GM12878 (cell line): ENCODE results near the gene DCLRE1B. TPM values are rescaled to one million over a fixed set of nuclear protein-coding genes. Genes with fewer than 3 reads are reported as not detected.

ENCODE experiments used
- ATF2 ChIP-seq: IDR thresholded peaks from 2 replicates; pipeline ENCODE4 v1.6.1; 2012; ENCODE audit warnings: low read length, inconsistent platforms
- E2F4 ChIP-seq: IDR thresholded peaks from 2 replicates; pipeline ENCODE4 v1.6.1; 2012; ENCODE audit warnings: low read depth, low read length, improper control_type of control experiment
- EGR1 ChIP-seq, 2 experiments: IDR thresholded peaks; 1 replicate in 1 of 2; 2 replicates in 1 of 2; pipeline ENCODE4 v1.6.1; 2011 to 2012; ENCODE audit warnings: low read depth in 2 of 2, low read length in 2 of 2, borderline replicate concordance in 1 of 2, mild to moderate bottlenecking in 1 of 2, moderate library complexity in 1 of 2
- ELK1 ChIP-seq: IDR thresholded peaks from 2 replicates; pipeline ENCODE4 v1.6.1; 2012; ENCODE audit warnings: low read depth, low read length, improper control_type of control experiment
- HCFC1 ChIP-seq: fragments of 150-350 bp; IDR thresholded peaks from 2 replicates; pipeline ENCODE4 v1.6.1; 2014; ENCODE audit warnings: low read length
- HSF1 ChIP-seq: fragments of 150-350 bp; IDR thresholded peaks from 2 replicates; pipeline ENCODE4 v1.6.1; 2014; ENCODE audit warnings: mild to moderate bottlenecking, low read depth, low read length
- PRDM15 ChIP-seq: fragments of 450-650 bp; formaldehyde crosslinking; IDR thresholded peaks from 2 replicates; pipeline ENCODE4 v1.4.0; 2020; ENCODE audit warnings: mild to moderate bottlenecking, moderate library complexity
- RAD21 ChIP-seq: IDR thresholded peaks from 2 replicates; pipeline ENCODE4 v1.6.1; 2011; ENCODE audit warnings: mild to moderate bottlenecking, low read depth, low read length, moderate library complexity; ENCODE audit not compliant: insufficient read depth
- RAD51 ChIP-seq: fragments of 450-650 bp; IDR thresholded peaks from 2 replicates; pipeline ENCODE4 v1.6.1; 2016; ENCODE audit warnings: moderate library complexity, mild to moderate bottlenecking, inconsistent platforms
- SIN3A ChIP-seq: IDR thresholded peaks from 2 replicates; pipeline ENCODE4 v1.6.1; 2012; ENCODE audit warnings: low read depth, low read length, improper control_type of control experiment
- SPI1 ChIP-seq: IDR thresholded peaks from 2 replicates; pipeline ENCODE4 v1.6.1; 2011; ENCODE audit warnings: low read depth, mild to moderate bottlenecking, low read length, moderate library complexity, borderline replicate concordance; ENCODE audit not compliant: insufficient read depth
- STAT1 ChIP-seq: fragments of 450-650 bp; conservative IDR thresholded peaks from 2 replicates; pipeline ENCODE4 v1.6.1; 2014; ENCODE audit warnings: antibody characterized with exemption, mild to moderate bottlenecking
- WRNIP1 ChIP-seq: IDR thresholded peaks from 2 replicates; pipeline ENCODE4 v1.6.1; 2011; ENCODE audit warnings: low read depth, low read length, improper control_type of control experiment, borderline replicate concordance
- ZNF217 ChIP-seq: fragments of 450-650 bp; IDR thresholded peaks from 2 replicates; pipeline ENCODE4 v1.6.1; 2017; ENCODE audit warnings: antibody characterized with exemption, mild to moderate bottlenecking
- ZZZ3 ChIP-seq: IDR thresholded peaks from 2 replicates; pipeline ENCODE4 v1.6.1; 2011; ENCODE audit warnings: low read depth; ENCODE audit not compliant: control insufficient read depth, insufficient read length
- polyA plus RNA-seq, 11 experiments: library from polyadenylated mRNA; depleted of rRNA in 4 of 11; unstranded in 6 of 11; stranded (reverse) in 5 of 11; fragments of >200 nt; fragmentation: Nextera tagmentation in 4 of 11; fragmentation: Illumina TruSeq in 1 of 11; extraction: Ambion mirVana in 4 of 11; extraction: Trizol in 1 of 11; gene quantifications; 1 replicate in 1 of 11; 2 replicates in 10 of 11; pipeline versions ENCODE4 v1.2.1 to v1.2.3, GENCODE V29; 2011 to 2016; ENCODE audit warnings: inconsistent platforms in 2 of 11, missing spikeins in 2 of 11, low read depth in 1 of 11
- total RNA-seq, 4 experiments: library from RNA; depleted of rRNA in 3 of 4; stranded (reverse); fragments of >200 nt in 3 of 4; fragmentation: Illumina TruSeq in 1 of 4; extraction: Trizol in 1 of 4; gene quantifications; 2 replicates each; pipeline versions ENCODE4 v1.2.1 to v1.2.3, GENCODE V29; 2013 to 2021

Gene DCLRE1B
- total and polyA plus RNA-seq, 10 of the 15 experiments (the other 5 are each of a cell fraction or from before 2014, with no cell fraction given) = 5.4 to 18.3 (median 13.4) TPM

- TF ChIP-seq PRDM15 (CRISPR knock-in tag) = no peak
- no peak for TF ChIP-seq E2F4
- peak; percentile 26; the same call in 1 of the 2 replicates for TF ChIP-seq SPI1
- peak; percentile 64 for TF ChIP-seq ATF2
- TF ChIP-seq ZNF217 = no peak
- 0 out of 2 replicates have a peak, but pooled peaks have one; percentile 70 for TF ChIP-seq STAT1
- 0 out of 2 replicates have a peak, but pooled peaks have one; percentile 7 for TF ChIP-seq RAD21
- TF ChIP-seq RAD51 = peak; percentile 23; the same call in 1 of the 2 replicates
- TF ChIP-seq EGR1 (IDR thresholded peaks at IDR 0.05; ENCODE audit: borderline replicate concordance in 1 of 2, low read depth in 2 of 2, low read length in 2 of 2) = no peak; a peak in 1 of 3 replicates
- no peak for TF ChIP-seq WRNIP1
- TF ChIP-seq ELK1 = peak; percentile 91
- peak; percentile 87 for TF ChIP-seq SIN3A
- 0 out of 2 replicates have a peak, but pooled peaks have one; percentile 33 for TF ChIP-seq HSF1
- TF ChIP-seq ZZZ3 = no peak
- peak; percentile 87 for TF ChIP-seq HCFC1
Observed at GRCh38 chr1:113928941-113929749, 24.0 kb downstream of the DCLRE1B start, which contains the start of gene HIPK1 (continued).
